NCI-H2227 treated with DMSO at 0.1 percent for 48 hours (cell line): ENCODE data around the gene AGFG1.
"Not testable (repeated sequence)": the region's sequence is repeated elsewhere in the genome, so short reads cannot be mapped to it uniquely, and the experiment has no call there.

Experiments used
- DNase-seq: peaks from one replicate; lab custom pipeline; 2025; lab: John Stamatoyannopoulos, UW

The AGFG1 gene

GRCh38 chr2:227539465-227539956 lies 67.6 kb downstream of the AGFG1 start:
- DNase-seq = no peak

- DNase-seq = not testable (repeated sequence)
These were observed 68.4 kb downstream of the AGFG1 start for GRCh38 chr2:227540352-227540751.

GRCh38 chr2:227545990-227546389 lies 74.0 kb downstream of the AGFG1 start:
- DNase-seq = no peak

GRCh38 chr2:227551836-227552235 lies 79.9 kb downstream of the AGFG1 start:
- DNase-seq = no peak

- DNase-seq = no peak
These were observed 90.6 kb downstream of the AGFG1 start for GRCh38 chr2:227562581-227562980.

- DNase-seq = no peak
These were observed 93.1 kb downstream of the AGFG1 start for GRCh38 chr2:227565080-227565479.

- no peak for DNase-seq
These were observed 94.1 kb downstream of the AGFG1 start for GRCh38 chr2:227566012-227566411.

GRCh38 chr2:227568852-227569169 lies 96.9 kb downstream of the AGFG1 start:
- no peak for DNase-seq

GRCh38 chr2:227570615-227571014 lies 98.7 kb downstream of the AGFG1 start:
- DNase-seq = no peak

GRCh38 chr2:227576110-227576509 lies 104.2 kb downstream of the AGFG1 start:
- DNase-seq = no peak

- DNase-seq = no peak
These were observed 104.9 kb downstream of the AGFG1 start for GRCh38 chr2:227576812-227577211.

- no peak for DNase-seq
These were observed 105.6 kb downstream of the AGFG1 start for GRCh38 chr2:227577555-227577954.

- DNase-seq = no peak
These were observed 106.7 kb downstream of the AGFG1 start for GRCh38 chr2:227578642-227579041.

GRCh38 chr2:227579791-227580190 lies 107.8 kb downstream of the AGFG1 start:
- no peak for DNase-seq

GRCh38 chr2:227582369-227582768 lies 110.4 kb downstream of the AGFG1 start:
- DNase-seq = no peak

GRCh38 chr2:227592694-227593387 lies 120.9 kb downstream of the AGFG1 start:
- no peak for DNase-seq

- no peak for DNase-seq
These were observed 123.8 kb downstream of the AGFG1 start for GRCh38 chr2:227595797-227596196.

- no peak for DNase-seq
These were observed 125.1 kb downstream of the AGFG1 start for GRCh38 chr2:227597036-227597435.

GRCh38 chr2:227597998-227598397 lies 126.0 kb downstream of the AGFG1 start:
- no peak for DNase-seq

GRCh38 chr2:227598835-227599503 lies 127.0 kb downstream of the AGFG1 start, which contains the start of gene SCYGR2:
Gene SCYGR2 (plus strand): TSS chr2:227598893. CDS start chr2:227598893, 0 bp downstream.
- DNase-seq = not testable (repeated sequence)

- DNase-seq = no peak
These were observed 130.4 kb downstream of the AGFG1 start for GRCh38 chr2:227602358-227602757.

- DNase-seq = no peak
These were observed 134.5 kb downstream of the AGFG1 start for GRCh38 chr2:227606476-227606875.

- no peak for DNase-seq
These were observed 136.0 kb downstream of the AGFG1 start for GRCh38 chr2:227607941-227608340.
